BJ (cell line): ENCODE measurements around the gene RNF103. TPM values are rescaled to one million over a fixed set of nuclear protein-coding genes. Genes with fewer than 3 reads are reported as not detected.

ENCODE experiments used
- CTCF ChIA-PET: fragments of 350-600 bp; formaldehyde crosslinking; extraction: SDS; loops from one replicate; lab custom pipeline; 2021; ENCODE audit warnings: antibody characterized with exemption, inconsistent platforms; lab: Yijun Ruan, JAX
- POLR2A ChIA-PET: fragments of 300-600 bp; sonication (Branson Sonifier 250); formaldehyde crosslinking; extraction: SDS; loops from one replicate; lab custom pipeline; 2021; ENCODE audit warnings: antibody characterized with exemption; lab: Charles Lee
- DNase-seq: peaks from one replicate; pipeline ENCODE4 v3.0.0-alpha.2; 2011; ENCODE audit warnings: low read depth
- H3K27me3 ChIP-seq: 2 replicates; pipeline ENCODE4 v1.6.0; 2011; ENCODE audit warnings: low read length; ENCODE audit not compliant: control insufficient read depth, insufficient read depth
- H3K36me3 ChIP-seq: 2 replicates; pipeline ENCODE4 v1.5.1; 2011; ENCODE audit warnings: low read length; ENCODE audit not compliant: control insufficient read depth, insufficient read depth
- H3K4me3 ChIP-seq: 2 replicates; pipeline ENCODE4 v1.5.1; 2011; ENCODE audit warnings: low read depth, mild to moderate bottlenecking, control low read depth, low read length
- polyA plus RNA-seq: library from polyadenylated mRNA; depleted of rRNA; stranded (reverse); fragments of >200 nt; gene quantifications from 2 replicates; pipeline ENCODE4 v1.2.3, GENCODE V29; 2011; rRNA removed
- TF ChIP-seq, protein P1 (sequence below): IDR thresholded peaks from 2 replicates; pipeline ENCODE4 v1.5.1; 2011; ENCODE audit warnings: low read depth, mild to moderate bottlenecking, control low read depth, inconsistent platforms, low read length, moderate library complexity; ENCODE audit not compliant: insufficient read depth

Gene RNF103
- polyA plus RNA-seq, 1 experiment: 8.2 TPM

DNA sequence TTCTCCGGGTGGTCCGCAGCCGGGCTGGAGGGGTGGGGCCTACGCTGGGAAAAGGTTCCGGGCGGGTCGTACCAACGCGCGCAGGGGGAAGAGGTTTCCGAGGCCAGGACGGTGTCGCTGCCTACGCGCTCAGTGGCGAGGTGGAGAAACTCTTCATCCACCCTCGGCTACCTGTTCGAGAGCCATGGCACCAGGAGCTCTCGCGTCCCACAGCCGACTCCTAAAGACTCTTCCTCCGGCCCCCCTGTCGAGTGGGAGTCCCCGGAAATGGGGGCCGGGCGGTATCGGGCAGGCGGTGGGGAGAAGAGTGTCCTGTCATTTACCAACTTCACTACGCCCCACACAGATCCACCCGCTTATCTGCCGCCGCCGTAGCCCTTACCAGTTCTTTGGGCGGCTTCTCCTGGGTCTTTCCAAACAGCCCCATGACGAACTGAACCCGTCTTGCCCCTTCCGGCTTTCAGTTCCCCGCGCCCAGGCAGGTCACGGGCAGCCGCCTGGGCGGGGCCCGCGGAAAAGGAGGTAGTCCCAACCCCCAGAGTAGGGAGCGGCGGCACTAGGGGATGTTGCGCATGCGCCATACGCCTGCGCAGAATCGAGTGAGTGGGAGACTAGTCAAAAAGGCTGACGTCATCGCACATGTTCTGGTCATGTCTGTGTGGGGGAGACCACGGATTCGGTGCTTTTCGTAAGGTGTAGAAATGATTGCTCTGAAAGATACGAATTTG is 60.6 kb downstream of the RNF103 start, which contains the start of gene CHMP3:
Gene CHMP3, minus strand, starts transcription at position 522 of the 728 bp plus-strand sequence. Its CDS starts 95 bp downstream, at position 427.
- Histone ChIP-seq H3K36me3 (no peaks in the 10 kb centered on the region), H3K4me3 (peak within 1 kb of the TSS; percentile 80), H3K27me3 (no peaks in the 10 kb centered on the region)
- POLR2A ChIA-PET: no interaction called here
- peak; percentile 78 for DNase-seq
- CTCF ChIA-PET: interaction anchor here (2.0 kb wide), 1 partner anchor 10 kb away, joined by 9 read pairs; no protein-coding TSS in a partner anchor
- TF ChIP-seq, protein P1, sequence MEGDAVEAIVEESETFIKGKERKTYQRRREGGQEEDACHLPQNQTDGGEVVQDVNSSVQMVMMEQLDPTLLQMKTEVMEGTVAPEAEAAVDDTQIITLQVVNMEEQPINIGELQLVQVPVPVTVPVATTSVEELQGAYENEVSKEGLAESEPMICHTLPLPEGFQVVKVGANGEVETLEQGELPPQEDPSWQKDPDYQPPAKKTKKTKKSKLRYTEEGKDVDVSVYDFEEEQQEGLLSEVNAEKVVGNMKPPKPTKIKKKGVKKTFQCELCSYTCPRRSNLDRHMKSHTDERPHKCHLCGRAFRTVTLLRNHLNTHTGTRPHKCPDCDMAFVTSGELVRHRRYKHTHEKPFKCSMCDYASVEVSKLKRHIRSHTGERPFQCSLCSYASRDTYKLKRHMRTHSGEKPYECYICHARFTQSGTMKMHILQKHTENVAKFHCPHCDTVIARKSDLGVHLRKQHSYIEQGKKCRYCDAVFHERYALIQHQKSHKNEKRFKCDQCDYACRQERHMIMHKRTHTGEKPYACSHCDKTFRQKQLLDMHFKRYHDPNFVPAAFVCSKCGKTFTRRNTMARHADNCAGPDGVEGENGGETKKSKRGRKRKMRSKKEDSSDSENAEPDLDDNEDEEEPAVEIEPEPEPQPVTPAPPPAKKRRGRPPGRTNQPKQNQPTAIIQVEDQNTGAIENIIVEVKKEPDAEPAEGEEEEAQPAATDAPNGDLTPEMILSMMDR: no peak

- no peaks in the 10 kb centered on the region for H3K27me3 ChIP-seq
- peak overlapping the region; percentile 80 for H3K4me3 ChIP-seq
- ChIA-PET CTCF (interaction anchor here (2.0 kb wide), 1 partner anchor 10 kb away, joined by 9 read pairs; no protein-coding TSS in a partner anchor), POLR2A (no interaction called here)
- DNase-seq: no peak
- H3K36me3 ChIP-seq: no peaks in the 10 kb centered on the region
- TF ChIP-seq, protein P1: no peak
Measured at GRCh38 chr2:86562485-86562921, 61.2 kb downstream of the RNF103 start.

DNA sequence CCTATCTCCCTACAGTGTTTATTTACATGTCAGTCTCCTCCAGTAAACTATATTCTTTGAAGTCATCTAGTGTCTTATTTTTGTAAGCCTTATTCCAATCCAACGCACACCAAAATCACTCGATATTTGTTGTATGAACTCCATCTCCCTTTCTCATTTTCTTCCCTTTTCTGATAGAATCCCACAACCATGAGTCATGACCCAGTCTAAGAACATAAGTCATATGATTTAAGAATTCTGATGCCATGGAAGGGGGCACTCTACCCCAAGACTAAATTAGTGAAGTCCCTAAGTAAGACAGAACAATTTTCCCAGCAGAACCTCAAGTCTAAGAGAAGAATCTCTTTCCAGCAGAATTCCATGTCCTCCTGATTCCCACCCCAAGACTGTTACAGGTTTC is 65.8 kb downstream of the RNF103 start:
- Histone ChIP-seq H3K4me3 (no peak overlapping the region), H3K36me3 (no peaks in the 10 kb centered on the region), H3K27me3 (no peaks in the 10 kb centered on the region)
- TF ChIP-seq, protein P1: no peak
- DNase-seq: no peak
- ChIA-PET CTCF (no interaction called here), POLR2A (no interaction called here)

GRCh38 chr2:86556508-86556907 is 67.2 kb downstream of the RNF103 start:
- CTCF ChIA-PET: no interaction called here

More at GRCh38 chr2:86556508-86556907, 67.2 kb downstream of the RNF103 start:
- DNase-seq: no peak
- H3K27me3 ChIP-seq: no peaks in the 10 kb centered on the region
- POLR2A ChIA-PET: no interaction called here
- TF ChIP-seq, protein P1: no peak
- H3K4me3 ChIP-seq: no peak overlapping the region
- H3K36me3 ChIP-seq: no peaks in the 10 kb centered on the region

Other genes starting within 250 kb of the RNF103 start
- gene KDM3A, start 182.5 kb downstream of the RNF103 start, polyA plus RNA-seq: 24.1 and 39.3 TPM in 2 replicates
- gene CHMP3, start 60.4 kb downstream of the RNF103 start, polyA plus RNA-seq: 107 and 145 TPM in 2 replicates
- 10.8 and 15.9 TPM in 2 replicates for gene RMND5A, start 96.4 kb upstream of the RNF103 start, polyA plus RNA-seq
- not detected in 2 replicates for gene CD8A, start 167.0 kb upstream of the RNF103 start, polyA plus RNA-seq
- not detected in 2 replicates for gene CD8B, start 238.0 kb upstream of the RNF103 start, polyA plus RNA-seq